ENCODE results near the gene CD40. TPM values are rescaled to one million over a fixed set of nuclear protein-coding genes. Genes with fewer than 3 reads are reported as not detected.

Gene CD40
- total RNA-seq, 1 donor from 2014 or later = 8.0 TPM

GRCh38 chr20:46134716-46135115 lies 16.6 kb downstream of the CD40 start:
- intact Hi-C loops (cut with DNase I) = loop anchor here (5.0 kb wide), 3 partner anchors 38 to 198 kb away; no protein-coding TSS in a partner anchor
- ATAC-seq = no peak
- DNase-seq (ENCODE audit: missing footprints) = no peak

- ATAC-seq = no peak
- no peak for DNase-seq (ENCODE audit: missing footprints)
- intact Hi-C loops (cut with DNase I) = no loop called here
Observed at GRCh38 chr20:46135856-46136633, 17.9 kb downstream of the CD40 start.

- ATAC-seq (no peak), DNase-seq (ENCODE audit: missing footprints) (no peak)
- intact Hi-C loops (cut with DNase I) = no loop called here
Observed at GRCh38 chr20:46137816-46138215, 19.7 kb downstream of the CD40 start.

DNA sequence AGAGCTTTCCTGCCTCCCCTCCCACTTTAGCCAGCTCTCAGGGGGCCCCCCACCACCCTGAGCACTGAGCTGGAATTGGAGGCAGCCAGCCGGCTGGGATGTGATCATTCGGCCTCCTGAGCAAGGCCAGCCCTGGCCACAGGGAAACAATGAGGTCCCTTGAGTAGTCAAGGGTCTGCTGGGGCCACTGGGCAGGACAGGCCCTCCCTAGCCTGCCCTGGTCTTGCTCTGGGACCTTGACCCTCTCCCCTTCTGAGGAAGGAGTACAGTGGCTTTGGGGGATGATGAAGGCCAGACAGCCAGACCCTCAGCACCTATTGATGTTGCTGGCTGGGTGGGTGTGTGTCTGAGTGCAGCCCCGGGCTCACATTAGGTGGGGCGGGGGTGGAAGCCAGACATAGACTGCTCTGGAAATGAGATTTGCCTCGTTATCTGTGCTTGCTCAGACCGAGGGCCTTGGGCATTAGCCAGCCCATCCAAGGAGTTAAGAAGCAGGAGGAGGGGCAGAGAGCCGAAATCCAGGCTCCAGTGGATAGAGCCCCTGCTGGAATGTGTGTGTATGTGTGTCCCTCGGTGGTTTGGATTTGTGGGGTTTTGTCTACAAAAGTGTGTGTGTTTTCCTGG lies 21.3 kb downstream of the CD40 start:
- no peak for DNase-seq (ENCODE audit: missing footprints)
- no peak for ATAC-seq
- intact Hi-C loops (cut with DNase I) = no loop called here

GRCh38 chr20:46139908-46140482 lies 21.9 kb downstream of the CD40 start:
- ATAC-seq = no peak
- intact Hi-C loops (cut with DNase I) = no loop called here
- no peak for DNase-seq (ENCODE audit: missing footprints)

DNA sequence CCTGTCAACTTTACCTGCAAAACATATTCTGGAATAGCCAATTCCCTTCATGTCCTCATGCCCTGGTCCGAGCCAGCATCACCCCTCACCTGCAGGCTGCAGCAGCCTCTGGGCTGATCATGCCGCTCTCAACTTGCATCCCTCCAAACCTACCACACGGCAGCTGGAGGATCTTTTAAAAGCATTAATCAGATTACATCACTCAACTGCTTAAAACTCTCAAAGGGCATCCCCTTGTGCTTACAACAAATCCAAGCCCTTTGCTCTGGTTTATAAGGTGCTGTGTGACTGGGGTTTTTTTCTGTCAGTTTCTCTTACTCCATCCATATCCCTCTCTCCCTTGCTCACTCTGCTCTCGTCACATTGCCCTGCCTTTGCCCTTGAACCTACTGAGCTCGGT lies 24.0 kb downstream of the CD40 start:
- ATAC-seq = no peak
- DNase-seq (ENCODE audit: missing footprints) = no peak
- intact Hi-C loops (cut with DNase I) = no loop called here

GRCh38 chr20:46144432-46145025 lies 26.4 kb downstream of the CD40 start:
- intact Hi-C loops (cut with DNase I) = no loop called here
- no peak for DNase-seq (ENCODE audit: missing footprints)
- ATAC-seq = no peak

DNA sequence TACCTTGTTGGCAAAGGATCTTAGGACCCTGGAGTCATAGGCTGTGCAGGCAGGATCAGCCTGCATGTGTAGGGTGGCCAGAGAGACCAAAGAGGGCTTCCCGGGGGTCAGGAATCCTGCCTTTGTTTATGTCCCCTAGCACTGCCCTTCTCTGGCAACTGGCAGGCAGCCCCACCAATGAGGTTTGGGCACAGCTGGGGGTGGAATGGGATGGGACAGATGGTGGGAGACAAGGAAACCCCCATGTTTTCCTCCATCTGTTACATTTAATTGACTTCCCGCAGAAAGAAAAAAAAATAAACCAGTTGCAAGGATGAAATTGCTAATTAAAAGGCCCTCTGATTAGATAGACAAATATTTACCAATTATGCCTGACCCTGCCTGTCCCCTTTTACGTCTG lies 27.6 kb downstream of the CD40 start:
- no peak for ATAC-seq
- intact Hi-C loops (cut with DNase I) = no loop called here
- DNase-seq (ENCODE audit: missing footprints) = no peak

- ATAC-seq (no peak), DNase-seq (ENCODE audit: missing footprints) (no peak)
- intact Hi-C loops (cut with DNase I) = no loop called here
Observed at GRCh38 chr20:46148313-46149208, 30.4 kb downstream of the CD40 start.

DNA sequence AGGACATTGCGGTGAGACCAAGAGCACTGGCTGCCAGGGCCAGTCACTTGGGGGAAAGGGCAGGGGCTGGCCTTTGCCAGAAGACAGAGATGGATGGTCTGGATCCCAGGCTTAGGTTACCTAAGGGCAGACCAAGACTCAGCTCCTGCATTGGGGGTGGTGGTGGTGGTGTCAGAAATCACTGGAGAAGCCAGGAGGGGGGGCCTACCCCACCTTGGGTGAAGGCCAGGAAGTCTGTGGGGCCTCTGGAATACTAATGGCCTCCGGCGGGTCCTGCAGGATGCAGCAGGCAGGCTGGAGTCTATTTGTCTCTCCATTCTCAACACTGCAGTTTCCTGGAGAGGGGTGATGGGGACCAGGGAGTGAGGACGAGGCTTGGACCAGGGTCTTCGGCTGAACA lies 32.8 kb downstream of the CD40 start:
- intact Hi-C loops (cut with DNase I) = no loop called here
- no peak for DNase-seq (ENCODE audit: missing footprints)
- no peak for ATAC-seq

DNA sequence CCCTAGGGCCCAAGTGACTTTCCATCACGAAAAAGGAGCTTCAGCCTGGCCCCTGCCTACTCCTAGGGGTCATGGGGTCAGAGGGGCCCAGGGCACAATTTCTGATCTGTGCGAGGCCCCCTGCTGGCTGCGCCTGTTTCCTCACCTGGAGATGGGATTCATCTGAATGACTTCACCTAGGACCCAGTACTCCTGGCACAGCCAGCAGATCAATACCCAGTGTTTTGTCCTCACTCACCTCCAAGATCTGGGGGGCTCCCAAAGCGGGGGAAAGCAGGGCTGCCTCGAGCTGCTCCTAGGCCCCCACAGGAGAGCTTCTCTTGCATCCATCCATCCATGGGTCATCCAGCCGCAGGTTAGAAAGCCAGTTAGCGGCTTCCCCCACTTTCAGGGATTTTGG lies 33.8 kb downstream of the CD40 start:
- ATAC-seq (no peak), DNase-seq (ENCODE audit: missing footprints) (no peak)
- intact Hi-C loops (cut with DNase I) = no loop called here

DNA sequence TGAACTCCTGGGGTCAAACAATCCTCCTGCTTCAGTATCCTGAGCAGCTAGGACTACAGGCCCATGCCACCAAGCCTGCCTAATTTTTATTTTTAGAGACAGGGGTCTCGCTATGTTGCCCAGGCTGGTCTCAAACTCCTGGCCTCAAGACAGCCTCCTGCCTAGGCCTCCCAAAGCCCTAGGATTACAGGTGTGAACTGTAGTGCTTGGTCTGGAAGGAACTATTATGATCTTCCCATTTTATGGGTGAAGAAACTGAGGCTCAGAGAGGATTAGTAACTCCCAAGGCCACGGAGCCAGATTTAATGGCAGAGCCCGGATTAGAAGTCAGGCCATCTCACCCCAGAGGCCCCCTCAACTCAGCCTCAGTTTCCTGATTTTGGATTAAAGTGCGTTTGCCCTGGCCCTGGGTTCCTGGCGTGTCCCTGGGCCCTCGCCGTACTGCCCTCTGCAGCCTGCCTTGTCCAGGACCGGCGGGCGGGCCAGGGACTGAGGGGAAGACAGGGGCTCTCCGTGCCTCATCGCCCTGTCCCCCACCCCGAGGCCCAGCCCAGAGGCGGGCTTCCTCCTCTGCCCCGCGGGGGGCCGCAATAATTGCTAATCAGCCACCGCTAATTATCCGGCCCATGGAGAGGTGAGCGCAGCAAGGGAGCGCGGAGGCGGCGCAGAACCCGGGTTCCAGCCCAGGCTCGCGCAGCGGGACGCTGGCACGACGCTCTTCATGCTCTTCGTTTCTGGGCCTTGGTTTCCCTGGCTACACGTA lies 34.9 kb downstream of the CD40 start:
- intact Hi-C loops (cut with DNase I) = no loop called here

DNA sequence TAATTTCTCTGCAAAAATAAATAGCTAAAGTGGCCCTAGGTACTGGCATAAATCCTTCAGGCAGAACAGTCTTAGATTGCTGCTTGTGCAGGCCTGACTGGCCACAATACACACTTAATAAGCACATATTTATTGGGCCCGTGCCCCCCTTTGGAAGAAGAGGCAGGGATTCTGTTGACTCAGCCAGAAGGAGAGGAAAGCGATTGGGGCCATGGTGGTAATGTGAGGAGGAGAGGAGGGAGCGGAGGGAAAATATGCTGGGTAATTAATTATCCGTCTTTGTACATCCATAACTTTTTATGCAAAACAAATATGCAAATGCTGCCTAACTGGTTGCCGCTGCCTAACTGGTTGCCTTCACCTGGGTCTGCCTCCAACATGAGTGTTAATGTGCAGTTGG lies 36.2 kb downstream of the CD40 start:
- ATAC-seq = no peak
- intact Hi-C loops (cut with DNase I) = no loop called here
- no peak for DNase-seq (ENCODE audit: missing footprints)

More for the DNA sequence above, 34.9 kb downstream of the CD40 start:
- no peak for ATAC-seq
- no peak for DNase-seq (ENCODE audit: missing footprints)

DNA sequence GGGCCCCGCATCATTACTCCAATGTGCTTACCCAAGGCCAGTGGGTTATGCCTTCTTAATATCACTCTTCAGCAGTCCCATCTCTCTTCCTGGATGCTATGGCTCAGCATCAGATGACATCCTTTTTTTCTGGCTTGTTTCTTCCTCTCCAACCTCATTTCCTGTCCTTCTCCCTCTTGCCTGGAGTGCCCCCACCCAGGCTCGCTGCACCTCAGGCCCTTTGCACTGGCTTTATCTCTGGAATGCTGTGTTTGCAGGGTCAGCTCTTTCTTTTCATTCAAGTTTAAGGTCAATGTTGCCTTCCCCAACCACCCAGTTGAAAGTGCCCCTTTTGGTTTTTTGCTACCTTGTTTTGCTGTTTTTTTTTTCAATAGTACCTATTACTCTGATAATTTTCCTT lies 36.7 kb downstream of the CD40 start:
- ATAC-seq (no peak), DNase-seq (ENCODE audit: missing footprints) (no peak)
- intact Hi-C loops (cut with DNase I) = no loop called here

- DNase-seq (ENCODE audit: missing footprints) (no peak), ATAC-seq (no peak)
- intact Hi-C loops (cut with DNase I) = no loop called here
Observed at GRCh38 chr20:46156065-46156464, 38.0 kb downstream of the CD40 start.

DNA sequence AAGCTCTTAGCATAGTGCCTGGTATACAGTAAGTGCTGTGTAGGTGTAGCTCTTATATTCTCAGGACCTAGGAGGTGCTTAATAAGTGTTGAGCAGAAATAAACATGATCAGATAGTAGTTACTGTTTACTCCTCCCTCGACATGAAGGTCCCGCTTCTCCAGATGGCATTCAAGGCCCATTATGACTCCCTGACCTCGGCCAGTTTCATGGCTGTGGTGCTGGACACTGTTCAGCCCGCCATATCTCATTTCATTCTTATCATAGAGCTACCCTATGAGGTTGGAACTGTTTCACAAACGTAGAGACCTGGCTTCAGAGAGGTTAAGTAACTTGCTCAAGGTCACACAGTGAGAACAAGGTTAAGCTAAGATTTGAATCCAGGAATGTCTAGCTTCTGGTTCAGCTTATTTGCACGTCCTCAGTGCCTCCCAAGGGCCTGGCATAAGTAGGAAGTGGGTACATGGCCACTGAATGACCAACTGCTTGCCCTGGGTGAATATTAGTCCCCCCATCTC lies 39.0 kb downstream of the CD40 start:
- no peak for ATAC-seq
- intact Hi-C loops (cut with DNase I) = no loop called here
- DNase-seq (ENCODE audit: missing footprints) = no peak

DNA sequence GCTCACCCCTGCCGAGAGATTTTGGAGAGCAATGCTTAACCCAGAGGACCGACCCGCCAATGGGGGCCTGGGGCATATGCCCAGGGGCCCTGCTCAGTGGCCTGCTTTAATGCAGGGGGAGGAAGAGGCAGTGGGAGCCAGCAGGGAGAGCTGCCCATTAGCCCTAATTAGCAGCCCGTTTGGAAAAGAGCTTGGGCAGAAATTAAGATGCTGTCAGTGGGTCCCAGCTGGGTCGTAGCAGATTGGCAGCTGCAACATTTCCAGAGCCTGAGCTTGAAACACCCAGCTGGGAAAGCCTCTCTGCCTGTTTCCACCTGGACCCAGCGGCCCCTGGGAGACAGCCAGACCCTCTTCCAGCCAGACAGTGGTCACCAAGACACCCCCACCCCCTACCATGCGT lies 39.5 kb downstream of the CD40 start:
- intact Hi-C loops (cut with DNase I) = no loop called here
- ATAC-seq (no peak), DNase-seq (ENCODE audit: missing footprints) (no peak)

DNA sequence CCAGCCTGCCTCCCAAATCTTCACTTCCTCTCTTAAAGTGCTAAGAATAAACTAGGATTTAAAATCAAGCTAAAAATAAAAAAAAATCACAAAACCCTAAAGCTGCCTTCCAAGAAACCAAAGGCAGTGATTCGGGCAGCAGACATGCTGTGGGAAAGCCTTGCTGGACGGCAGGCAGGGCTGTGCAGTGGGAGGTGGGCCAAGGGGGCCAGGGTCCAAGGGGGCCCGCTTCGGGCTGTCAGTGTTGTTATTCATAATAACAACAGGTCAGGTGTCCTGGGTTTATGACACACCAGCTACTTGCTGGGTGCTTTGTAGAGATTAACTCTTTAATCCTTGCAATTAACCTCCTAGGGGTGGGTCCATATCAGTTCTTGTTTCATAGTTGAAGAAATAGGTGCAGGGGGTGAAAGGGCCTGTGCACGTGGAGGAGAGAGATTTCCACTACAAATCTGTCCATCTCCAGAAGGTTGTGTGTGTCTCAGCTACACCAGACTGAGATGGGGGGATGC lies 40.4 kb downstream of the CD40 start:
- ATAC-seq (no peak), DNase-seq (ENCODE audit: missing footprints) (no peak)
- intact Hi-C loops (cut with DNase I) = no loop called here

Data from Right ventricle myocardium inferior (tissue), 1 donor.